Left ventricle myocardium inferior (tissue), 1 donor: ENCODE results near the gene CHD5. TPM values are rescaled to one million over a fixed set of nuclear protein-coding genes. Genes with fewer than 3 reads are reported as not detected.
A peak's percentile ranks its signal among the peaks of the same experiment; 100 is the strongest.

Experiments used
- DNase-seq: peaks from one replicate; pipeline ENCODE4 v3.0.0-alpha.2; 2020
- H3K27ac ChIP-seq: fragments of 200-600 bp; replicated peaks from 2 replicates; pipeline ENCODE4 v1.8.0; 2021
- H3K27me3 ChIP-seq: fragments of 200-600 bp; 2 replicates; pipeline ENCODE4 v1.8.0; 2021; ENCODE audit warnings: low read depth
- H3K36me3 ChIP-seq: fragments of 200-600 bp; 2 replicates; pipeline ENCODE4 v1.8.0; 2021
- H3K4me1 ChIP-seq: fragments of 200-600 bp; 2 replicates; pipeline ENCODE4 v1.8.0; 2021
- H3K4me3 ChIP-seq: fragments of 200-600 bp; 2 replicates; pipeline ENCODE4 v1.8.0; 2021; ENCODE audit warnings: mild to moderate bottlenecking, moderate library complexity
- H3K9me3 ChIP-seq: fragments of 200-600 bp; replicated peaks from 2 replicates; pipeline ENCODE4 v1.8.0; 2021
- intact Hi-C: fragments of 100-400 bp; cut with micrococcal nuclease; formaldehyde crosslinking; loops from one replicate; pipeline ENCODE4 v1.11.0; 2022
- long read RNA-seq: library from polyadenylated mRNA; unstranded; transcript quantifications from one replicate; pipeline ENCODE4 v2.0.0, GENCODE V29; 2021
- total RNA-seq: library from RNA; stranded (reverse); fragmentation: NEBNext Ultra II Directional; extraction: Animal tissue kit (Norgen Biotek cat#: 25700); gene quantifications from one replicate; pipeline ENCODE4 v1.2.1, GENCODE V29; 2021
- TF ChIP-seq, protein P1 (sequence below): fragments of 200-600 bp; IDR thresholded peaks from 2 replicates; pipeline ENCODE4 v1.8.0; 2021; ENCODE audit warnings: antibody characterized with exemption, mild to moderate bottlenecking, borderline replicate concordance
- donor health status: DM: no; HTN: yes; CAD: no; lungs with severe emphysema.

CHD5 gene
- total RNA-seq = 0.19 TPM
- long read RNA-seq = 0 reads

DNA sequence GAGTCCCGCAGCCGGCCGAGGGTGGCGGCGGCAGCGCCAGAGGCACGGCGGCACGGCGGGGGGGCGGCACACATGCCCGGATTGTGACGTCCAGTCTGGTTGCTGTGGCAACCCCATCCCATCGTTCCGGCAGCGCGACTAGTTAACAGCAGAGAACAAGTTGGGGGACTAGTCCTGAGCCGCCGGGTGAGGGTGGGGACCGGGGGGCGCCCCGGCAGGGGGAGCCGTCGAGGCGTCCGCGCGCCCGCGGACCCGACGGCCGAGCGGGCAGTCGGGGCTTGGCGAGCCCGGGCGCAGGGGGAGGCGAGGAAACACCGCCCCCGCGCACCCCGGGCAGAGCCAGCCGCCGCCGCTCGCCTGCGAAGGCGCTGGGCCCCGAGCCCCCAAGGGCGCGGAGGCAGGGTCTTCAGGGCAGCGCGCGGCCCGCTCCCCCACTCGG is at the start of gene CHD5:
Gene CHD5 (minus strand): TSS at position 54 of the 439 bp plus-strand sequence. CDS start 298 bp downstream, outside the sequence.
- peaks cover 60% of the 10 kb centered on the region for H3K27me3 ChIP-seq
- peaks cover 1% of the 10 kb centered on the region for H3K36me3 ChIP-seq
- TF ChIP-seq, protein P1, sequence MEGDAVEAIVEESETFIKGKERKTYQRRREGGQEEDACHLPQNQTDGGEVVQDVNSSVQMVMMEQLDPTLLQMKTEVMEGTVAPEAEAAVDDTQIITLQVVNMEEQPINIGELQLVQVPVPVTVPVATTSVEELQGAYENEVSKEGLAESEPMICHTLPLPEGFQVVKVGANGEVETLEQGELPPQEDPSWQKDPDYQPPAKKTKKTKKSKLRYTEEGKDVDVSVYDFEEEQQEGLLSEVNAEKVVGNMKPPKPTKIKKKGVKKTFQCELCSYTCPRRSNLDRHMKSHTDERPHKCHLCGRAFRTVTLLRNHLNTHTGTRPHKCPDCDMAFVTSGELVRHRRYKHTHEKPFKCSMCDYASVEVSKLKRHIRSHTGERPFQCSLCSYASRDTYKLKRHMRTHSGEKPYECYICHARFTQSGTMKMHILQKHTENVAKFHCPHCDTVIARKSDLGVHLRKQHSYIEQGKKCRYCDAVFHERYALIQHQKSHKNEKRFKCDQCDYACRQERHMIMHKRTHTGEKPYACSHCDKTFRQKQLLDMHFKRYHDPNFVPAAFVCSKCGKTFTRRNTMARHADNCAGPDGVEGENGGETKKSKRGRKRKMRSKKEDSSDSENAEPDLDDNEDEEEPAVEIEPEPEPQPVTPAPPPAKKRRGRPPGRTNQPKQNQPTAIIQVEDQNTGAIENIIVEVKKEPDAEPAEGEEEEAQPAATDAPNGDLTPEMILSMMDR = peak; percentile 17
- H3K4me1 ChIP-seq = peaks cover 27% of the 10 kb centered on the region
- intact Hi-C loops = loop anchor here (10.0 kb wide), 1 partner anchor 125 kb away; no protein-coding TSS in a partner anchor
- peak within 1 kb of the TSS; percentile 55 for H3K4me3 ChIP-seq
- no peak within 1 kb of the TSS for H3K27ac ChIP-seq
- H3K9me3 ChIP-seq = no peaks in the 10 kb centered on the region
- DNase-seq = no peak

DNA sequence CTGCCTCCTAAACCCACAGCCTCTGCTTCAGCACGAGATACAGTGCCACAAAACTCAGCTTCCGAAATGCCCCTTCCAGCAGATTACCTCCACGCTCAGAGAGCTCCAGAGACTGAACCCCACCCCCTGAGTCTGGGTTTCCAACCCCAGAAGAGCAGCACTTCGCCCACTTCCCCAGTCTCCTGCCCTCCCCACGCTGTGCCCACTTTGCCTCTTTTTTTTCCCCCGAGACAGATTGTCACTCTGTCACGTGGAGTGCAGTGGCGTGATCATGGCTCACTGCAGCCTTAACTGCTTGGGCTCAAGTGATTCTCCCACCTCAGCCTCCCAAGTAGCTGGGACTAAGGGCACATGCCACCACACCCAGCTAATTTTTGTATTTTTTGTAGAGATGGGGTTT is 45.5 kb upstream of the CHD5 start:
- Histone ChIP-seq H3K27ac (peak overlapping the region; percentile 82), H3K4me1 (peaks cover 55% of the 10 kb centered on the region), H3K36me3 (peaks cover 83% of the 10 kb centered on the region), H3K27me3 (no peaks in the 10 kb centered on the region), H3K9me3 (no peaks in the 10 kb centered on the region), H3K4me3 (no peak overlapping the region)
- TF ChIP-seq, protein P1 = no peak
- intact Hi-C loops = no loop called here
- no peak for DNase-seq

DNA sequence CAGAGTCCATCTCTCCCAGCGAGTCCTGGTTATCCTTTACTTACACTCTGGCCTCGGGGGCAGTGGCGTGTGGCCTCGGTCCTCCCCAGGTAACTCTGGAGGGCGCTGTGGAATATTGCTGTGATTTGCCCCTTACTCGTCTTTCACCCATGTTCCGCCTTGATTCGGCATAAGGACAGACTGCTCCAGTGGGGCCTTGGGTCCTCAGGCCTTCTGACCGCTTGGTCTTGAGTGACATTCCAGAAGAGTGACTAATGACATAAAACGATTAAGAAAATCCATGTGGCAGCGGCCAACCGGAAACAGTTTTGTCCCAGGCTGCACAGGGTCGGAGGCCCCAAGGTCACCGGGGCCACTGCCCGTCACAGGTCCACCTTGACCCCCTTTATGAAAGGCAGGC is 44.6 kb upstream of the CHD5 start:
- intact Hi-C loops = no loop called here
- peak overlapping the region; percentile 82 for H3K27ac ChIP-seq
- DNase-seq = no peak
- H3K4me1 ChIP-seq = peaks cover 55% of the 10 kb centered on the region
- no peak overlapping the region for H3K4me3 ChIP-seq
- no peaks in the 10 kb centered on the region for H3K9me3 ChIP-seq
- H3K36me3 ChIP-seq = peaks cover 75% of the 10 kb centered on the region
- no peaks in the 10 kb centered on the region for H3K27me3 ChIP-seq
- TF ChIP-seq, protein P1 = no peak

DNA sequence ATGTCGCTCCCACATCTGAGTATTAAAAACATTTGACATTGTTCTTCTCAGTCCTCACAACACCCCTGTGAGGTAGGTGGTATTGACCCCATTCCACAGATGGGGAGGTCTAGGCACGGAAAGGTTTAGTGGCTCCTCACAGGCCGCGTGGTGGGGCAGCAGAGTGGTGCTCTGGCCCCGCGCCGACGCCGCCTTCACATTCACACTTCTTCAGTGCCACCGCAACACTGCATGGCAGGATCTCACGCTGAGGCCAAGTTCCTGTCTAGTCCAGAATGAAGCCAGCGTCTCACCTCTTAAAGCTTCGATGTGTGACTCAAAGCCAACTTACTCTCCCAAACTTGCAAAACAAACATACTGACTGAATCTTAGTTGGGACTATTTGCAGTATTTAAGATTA is 43.5 kb upstream of the CHD5 start:
- no peaks in the 10 kb centered on the region for H3K9me3 ChIP-seq
- intact Hi-C loops = no loop called here
- peak overlapping the region; percentile 82 for H3K27ac ChIP-seq
- no peak overlapping the region for H3K4me3 ChIP-seq
- no peaks in the 10 kb centered on the region for H3K27me3 ChIP-seq
- peaks cover 67% of the 10 kb centered on the region for H3K36me3 ChIP-seq
- DNase-seq = peak; percentile 58
- TF ChIP-seq, protein P1 = no peak
- H3K4me1 ChIP-seq = peaks cover 55% of the 10 kb centered on the region

DNA sequence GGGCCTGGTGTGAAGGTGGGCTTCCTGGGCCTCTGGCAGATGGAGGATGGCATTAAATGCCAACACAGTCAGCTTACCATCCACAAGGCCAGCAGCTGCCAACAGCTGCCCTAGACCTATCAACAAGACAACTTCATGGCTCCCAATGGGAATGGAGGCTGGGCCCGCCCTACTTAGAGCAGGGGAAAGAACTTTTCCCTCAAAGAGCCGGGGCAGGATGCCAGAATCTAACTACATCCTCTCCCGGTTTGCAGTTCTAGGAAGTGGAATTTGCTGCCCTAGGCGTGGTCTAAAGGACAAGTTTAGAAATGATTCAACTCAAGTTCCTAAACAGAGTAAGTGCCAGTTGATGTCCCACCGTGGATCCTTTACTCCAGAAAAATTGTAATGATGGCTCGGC is 42.5 kb upstream of the CHD5 start:
- TF ChIP-seq, protein P1 = no peak
- H3K4me1 ChIP-seq = peaks cover 55% of the 10 kb centered on the region
- intact Hi-C loops = no loop called here
- H3K27ac ChIP-seq = peak overlapping the region; percentile 82
- H3K9me3 ChIP-seq = no peaks in the 10 kb centered on the region
- H3K27me3 ChIP-seq = no peaks in the 10 kb centered on the region
- DNase-seq = peak; percentile 72
- peak overlapping the region; percentile 7 for H3K4me3 ChIP-seq
- peaks cover 67% of the 10 kb centered on the region for H3K36me3 ChIP-seq
